Activated CD8-positive, alpha-beta memory T cell treated with anti-CD3 and anti-CD28 coated beads, Interleukin-2, amount 50 U/mL, for 1 hour (primary cell): ENCODE data around the gene TSSK6.

ENCODE experiments used
- DNase-seq: peaks from one replicate; pipeline ENCODE4 v3.0.0-alpha.2; 2020; ENCODE audit errors: extremely low read depth

Gene TSSK6

DNA sequence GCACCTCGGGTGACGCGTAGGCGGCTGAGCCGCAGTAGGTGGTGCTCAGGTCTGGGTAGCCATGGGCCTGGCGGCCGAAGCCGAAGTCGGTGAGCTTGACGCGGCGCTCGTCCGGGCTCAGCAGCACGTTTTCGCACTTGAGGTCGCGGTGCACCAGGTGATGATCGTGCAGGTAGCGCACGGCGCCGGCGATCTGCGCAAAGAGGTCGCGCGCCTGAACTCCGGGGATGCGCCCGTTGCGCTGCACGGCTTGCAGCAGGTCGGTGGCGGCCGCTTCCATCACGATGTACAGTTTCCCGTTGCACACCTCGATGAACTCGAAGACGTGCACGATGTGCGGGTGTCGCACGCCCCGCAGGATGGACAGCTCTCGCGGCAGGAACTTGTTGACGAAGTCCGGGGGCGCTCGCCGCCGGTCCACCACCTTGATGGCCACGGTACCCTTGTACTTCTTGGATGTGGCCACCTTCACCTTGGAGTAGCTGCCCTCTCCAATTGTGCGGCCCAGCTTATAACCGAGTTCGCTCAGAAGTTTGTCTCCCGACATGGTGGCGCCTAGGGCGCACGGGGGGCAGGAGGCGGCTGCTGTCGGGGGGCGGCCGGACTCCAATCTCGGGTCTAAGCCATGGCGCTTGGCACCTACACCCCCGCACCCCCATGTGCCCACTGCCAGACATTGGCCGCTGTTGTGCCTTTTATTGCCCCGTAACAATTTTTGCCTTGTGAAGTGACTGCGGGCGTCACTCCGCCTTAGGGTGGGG lies at the start of gene TSSK6:
TSS of gene TSSK6 (minus strand) at position 668 of the 761 bp plus-strand sequence. CDS start at position 547, 121 bp downstream.
- DNase-seq = no peak

DNA sequence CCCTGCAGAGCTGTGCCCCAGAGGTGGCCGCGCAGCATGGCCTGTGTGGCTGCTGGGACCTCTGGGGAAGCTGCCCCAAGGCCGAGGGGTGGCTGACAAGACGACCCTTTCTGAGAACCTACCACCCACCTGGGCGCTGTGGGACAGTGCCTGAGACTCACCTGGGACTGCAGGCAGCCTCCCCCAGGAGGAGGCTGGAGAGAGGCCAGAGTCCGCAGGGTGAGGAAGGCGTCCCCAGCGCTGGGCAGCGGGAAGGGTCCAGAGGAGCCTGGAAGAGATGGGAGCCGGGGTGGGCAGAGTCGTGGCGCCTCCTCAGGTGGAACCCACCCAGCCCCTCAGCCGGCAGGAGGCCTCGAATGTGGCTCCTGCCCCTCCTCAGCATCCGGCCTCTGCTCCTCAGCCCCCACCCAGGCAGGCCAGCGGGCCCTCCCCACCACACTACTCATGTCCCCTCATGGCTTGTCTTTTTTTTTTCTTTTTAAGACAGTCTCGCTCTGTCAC lies 48.0 kb upstream of the TSSK6 start:
- DNase-seq = no peak

DNA sequence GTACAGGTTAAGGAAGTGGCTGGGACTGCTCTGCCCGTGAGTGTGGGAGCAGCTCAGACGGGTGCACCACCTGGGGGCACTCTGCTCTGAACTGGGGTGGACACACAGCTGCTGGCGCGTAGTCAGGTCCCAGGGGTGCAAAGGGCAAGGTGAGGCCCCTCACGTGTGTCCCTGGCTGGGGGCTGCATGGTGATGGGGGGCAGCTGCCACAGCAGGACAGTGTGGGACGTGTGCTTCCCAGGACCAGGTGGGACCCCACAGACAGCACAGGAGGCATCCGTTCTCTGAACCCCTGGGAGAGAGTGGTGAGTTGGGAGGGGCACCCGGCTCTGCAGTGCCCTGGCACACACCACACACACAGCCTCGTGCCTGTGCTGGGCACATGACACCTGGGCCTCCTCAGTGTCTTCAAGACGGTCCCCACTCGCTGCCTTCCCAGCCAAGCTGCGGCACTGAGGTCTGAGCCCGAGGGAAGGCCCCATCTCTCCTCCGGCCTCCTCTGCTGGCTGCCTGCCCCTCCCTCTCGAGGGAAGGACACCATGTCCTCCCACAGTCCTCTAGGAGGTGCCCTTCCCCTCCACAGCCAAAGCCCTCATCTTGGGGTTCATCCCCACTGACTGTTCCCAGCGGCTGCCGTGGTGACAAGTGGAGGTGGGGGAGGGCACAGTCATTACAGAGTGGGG lies 47.5 kb upstream of the TSSK6 start:
- DNase-seq = no peak

DNA sequence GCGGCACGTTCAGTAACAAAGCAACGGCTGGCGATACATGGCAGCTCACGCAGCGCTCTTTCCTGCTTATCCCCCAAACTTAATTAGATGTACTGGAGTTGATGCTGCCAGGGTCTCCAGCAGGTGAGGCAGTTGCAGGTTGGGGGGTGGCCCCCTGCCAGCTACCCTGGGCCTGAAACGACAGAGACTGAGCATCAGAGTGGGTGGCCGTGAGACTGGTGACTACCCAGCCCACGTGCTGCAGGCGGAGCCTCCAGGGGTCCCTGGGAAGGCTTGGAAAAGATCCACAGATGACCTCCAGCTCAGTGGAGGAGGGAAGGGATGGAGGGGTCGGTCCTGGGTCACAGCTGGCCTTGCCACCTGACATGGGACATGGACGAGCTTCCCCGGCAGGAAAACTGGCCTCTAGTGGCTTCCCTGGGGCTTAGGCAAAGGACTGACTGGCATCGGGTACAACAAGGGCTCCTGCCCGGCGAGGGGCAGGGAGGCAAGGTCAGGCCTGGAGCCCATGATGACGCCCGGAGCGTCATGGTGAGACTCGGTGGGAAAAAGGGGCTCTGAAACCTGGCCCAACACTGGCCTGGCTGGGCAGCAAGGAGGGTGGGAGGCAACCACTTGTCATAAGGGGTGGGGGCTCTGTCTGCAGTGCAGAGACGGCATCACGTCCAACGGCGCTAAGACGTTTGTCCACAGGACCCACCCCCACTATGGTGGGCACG lies 46.8 kb upstream of the TSSK6 start:
- DNase-seq = no peak

DNA sequence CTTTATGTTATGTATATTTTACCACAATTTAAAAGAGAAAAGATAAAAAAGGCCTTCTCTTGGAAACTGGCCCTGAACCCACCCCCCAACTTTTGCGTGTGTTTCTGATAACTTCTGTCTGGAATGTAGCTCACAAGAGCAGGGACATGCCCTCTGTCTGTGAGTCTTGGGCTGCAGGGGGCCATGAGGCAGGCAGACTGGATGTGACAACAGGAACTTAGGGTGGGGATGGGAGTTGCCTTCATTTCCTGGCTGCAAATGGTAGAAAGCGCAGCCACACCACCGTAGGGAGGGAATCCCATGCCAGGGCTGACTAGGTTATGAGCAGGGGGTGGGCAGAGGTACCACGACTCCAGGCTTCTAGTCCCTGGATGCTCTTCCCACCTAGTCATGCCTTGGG lies 44.6 kb upstream of the TSSK6 start:
- no peak for DNase-seq

DNA sequence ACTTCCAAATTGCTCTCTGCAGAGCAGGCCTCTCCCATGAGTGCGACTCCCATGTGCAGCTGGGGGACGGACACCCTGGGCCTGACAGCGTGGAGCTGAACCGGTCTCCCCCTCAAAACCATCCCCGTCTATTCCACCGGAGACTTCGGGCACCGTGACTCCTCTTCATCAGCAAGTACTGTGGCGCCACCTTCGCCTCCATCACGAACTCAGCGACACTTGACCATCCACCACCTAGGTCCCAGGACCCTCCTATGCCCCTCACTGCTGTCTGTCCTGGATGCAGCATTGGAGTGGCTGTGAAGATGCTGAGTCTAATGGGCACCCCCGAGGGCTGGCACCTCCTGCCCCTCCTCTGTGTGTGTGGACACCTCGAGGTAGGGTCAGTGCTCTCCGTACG lies 43.3 kb upstream of the TSSK6 start:
- DNase-seq = no peak

DNA sequence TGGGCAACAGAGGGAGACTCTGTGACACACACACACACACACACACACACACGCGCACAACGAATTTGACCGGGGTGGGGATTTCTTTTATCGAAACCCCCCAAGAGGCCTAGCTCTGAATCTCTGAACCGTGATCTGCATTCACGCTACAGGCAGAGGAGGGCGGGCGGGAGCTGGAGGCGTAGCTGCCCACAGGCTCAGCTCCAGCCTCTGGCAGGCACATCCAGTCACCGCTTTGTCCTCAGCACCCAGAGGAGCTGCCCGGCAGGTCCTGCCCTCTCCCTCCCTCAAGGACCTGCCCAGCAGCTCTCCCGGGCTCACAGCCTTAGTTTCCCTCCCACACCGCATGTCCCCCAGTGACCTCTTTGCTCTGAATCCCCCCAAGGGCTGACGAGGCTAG lies 42.7 kb upstream of the TSSK6 start:
- no peak for DNase-seq

DNA sequence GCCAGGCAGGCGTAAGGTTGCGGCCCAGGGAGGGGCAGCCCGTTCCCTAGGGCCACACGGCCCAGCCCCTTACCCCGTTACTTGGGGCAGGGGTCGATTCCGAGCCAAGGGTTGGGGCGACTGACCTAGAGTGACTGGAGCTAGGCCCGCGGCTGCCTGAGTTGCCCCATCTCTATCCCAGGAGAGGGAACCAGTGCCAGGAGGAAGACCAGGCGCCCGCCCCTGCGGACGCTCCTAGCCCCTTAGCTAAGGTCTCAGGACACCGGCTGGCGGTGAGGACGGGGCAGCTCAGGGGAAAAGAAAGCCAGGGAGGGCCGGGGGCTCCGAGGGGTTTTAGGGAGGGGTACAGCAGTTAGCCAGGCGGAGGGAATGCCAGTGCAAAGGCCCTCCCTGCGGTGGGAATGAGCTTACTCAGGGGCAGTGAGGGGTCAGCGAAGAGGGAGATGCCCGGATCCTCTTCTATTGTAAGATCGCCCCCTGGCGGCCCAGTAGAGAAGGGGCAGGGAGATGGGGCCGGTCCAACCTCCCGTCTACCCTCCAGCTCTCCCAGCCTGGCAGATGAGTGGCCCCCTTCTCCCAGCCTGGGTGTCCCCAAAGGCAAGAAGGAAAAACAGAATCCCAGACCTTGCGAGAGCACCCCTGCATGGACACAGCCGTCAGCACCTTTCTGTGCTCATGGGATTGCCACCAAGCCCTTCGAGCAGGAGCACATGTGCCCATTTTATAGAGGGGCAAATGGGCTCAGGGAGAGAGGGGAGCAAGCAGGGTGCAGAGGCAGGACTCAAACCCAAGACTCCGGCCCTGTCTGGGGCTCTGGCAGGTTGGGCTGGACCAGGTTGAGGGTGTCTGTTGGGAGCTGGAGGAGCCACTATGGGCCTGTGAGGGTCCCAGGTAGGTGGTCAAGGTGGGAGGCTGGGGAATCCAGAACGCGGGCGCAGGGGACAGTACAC lies 39.0 kb upstream of the TSSK6 start:
- no peak for DNase-seq

DNA sequence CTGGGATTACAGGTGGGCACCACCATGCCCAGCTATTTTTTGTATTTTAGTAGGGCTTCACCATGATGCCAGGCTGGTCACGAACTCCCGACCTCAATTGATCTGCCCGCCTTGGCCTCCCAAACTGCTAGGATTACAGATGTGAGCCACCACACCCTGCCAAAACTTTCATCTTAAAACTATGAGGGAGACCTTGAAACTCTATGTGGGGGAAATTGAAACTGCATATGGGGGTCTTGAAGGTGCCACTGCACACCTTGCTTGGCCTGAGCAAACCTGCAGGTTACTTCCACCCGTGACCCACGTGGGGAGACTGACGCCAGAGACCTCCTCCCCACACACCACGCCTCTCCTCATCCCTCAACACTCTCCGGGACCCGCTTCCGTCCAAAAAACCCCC lies 38.3 kb upstream of the TSSK6 start:
- DNase-seq = no peak

DNA sequence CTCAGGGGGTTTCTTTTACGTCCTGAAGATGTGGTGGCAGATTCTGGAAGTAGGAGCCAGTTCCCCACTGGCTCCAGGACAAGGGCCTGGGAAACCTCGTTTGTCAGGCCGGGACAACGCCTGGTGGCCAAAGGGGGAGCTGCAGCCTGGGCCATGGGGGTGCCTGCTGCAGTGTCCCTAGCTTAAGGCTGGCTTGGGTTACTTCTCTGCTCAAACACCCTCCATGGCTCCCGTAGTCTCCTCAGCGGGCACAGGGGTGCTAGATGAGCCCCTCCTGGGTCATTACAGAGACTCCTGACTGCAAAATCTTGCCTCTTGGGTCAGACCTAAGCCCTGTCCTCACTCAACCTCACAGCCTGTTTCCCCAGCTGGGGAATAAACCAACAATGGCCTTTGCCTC lies 37.5 kb upstream of the TSSK6 start:
- DNase-seq = no peak

DNA sequence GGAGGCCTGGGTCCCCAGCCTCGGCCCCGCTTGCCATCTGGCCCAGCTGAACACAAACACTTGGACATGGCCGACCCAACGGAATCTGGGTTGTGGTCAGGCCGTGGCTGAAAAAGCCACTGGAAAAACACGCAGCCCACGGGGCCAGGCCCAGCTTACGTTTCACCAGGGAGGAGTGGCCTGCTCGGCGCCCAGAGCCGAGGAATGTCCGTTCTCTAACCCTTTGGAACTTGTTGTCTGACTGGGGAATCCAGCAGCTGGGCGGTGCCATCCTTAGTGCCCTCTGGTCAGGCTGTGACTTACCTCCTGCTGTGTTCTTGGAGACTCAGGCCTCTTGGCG lies 36.5 kb upstream of the TSSK6 start:
- DNase-seq = no peak

DNA sequence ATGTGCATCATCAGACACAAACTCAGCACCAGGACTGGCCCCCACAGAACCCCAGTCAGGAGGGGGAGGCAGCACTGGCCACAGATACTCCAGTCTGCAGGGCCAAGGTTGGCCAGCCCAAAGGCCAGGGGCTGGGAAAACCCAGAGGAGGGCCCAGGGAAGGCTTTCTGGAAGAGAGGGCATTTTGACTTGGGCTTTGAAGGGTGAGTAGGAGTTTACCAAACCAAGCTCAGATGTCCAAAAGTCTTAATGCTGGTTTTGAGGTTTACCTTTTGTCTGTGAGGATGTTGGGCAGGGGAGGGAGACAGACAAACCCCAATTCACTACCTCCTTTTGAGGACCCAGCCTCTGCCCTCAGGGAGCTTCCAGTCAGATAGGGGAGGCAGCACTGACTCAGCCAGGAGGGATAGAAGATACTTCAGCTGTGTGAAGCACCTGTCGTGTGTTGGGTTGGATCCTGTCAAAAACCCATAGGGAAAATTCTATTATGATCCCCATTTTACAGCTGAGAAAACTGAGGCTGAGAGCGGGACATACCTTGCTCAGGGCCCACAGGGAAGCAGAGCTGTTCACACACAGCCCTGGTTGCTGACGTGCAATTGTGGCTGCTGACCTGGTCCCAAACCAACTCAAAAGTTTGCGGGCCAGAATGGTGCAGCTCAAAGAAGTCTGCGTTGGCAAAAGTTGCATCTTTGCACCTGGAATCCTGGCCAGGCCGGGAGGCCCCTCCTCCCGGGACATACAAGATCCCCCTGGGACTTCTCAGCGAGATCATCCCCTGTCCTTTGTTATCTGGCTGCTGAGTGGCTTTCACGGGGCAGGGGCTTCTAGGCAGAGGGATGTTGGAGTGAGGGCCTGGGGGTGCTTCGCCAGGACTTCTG lies 35.9 kb upstream of the TSSK6 start:
- no peak for DNase-seq

DNA sequence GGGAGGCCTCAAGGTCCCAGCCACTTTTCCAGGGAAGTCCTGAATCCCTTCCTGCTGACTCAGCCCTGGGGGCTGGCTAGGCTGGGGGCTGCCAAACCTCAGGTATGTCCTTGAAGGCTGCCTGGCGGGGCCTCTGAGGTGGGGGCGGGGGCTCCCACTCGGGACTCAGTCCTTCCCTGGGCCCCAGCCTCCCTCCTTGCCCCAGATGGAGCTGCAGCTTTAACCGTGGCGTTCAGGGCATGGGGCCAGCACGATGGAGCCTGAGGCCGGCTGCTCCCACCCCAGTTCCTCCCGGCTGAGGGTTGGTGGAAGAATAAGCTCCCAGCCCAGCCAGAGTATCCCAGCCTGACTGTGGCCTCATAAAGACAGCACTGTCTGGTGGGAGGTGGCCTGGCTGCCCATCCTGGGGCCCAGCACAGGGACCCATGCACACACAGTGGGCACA lies 35.2 kb upstream of the TSSK6 start:
- DNase-seq = no peak

DNA sequence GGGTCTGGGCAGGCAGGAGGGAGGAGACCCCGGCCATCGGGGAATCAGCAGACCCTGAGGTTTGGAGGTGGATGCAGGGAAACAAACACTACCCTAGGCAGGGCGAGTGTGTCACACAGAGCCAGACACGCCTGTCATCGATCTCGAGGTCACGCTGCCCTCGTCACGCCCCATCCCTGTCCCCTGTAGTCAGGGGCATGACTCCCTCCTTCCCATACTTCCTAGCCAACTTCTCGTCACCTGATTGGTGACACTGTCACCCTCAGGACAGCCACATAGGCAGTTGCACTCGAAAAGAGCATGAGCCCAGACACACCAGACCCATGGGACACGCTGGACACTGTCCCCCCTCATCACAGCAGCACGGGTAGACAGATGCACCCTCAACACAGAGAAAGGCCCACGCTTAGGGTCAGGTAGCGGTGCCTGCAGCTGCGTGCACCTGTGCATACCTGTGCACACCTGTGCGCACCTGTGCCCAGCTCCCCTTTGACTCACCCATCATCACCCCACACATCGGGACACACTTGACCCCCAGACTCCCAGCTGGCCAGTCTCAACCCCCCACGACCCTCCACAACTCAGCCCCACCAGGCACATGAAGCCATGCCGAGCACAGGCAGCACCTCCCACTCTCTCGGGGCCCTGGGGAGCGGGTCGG lies 34.6 kb upstream of the TSSK6 start:
- no peak for DNase-seq

DNA sequence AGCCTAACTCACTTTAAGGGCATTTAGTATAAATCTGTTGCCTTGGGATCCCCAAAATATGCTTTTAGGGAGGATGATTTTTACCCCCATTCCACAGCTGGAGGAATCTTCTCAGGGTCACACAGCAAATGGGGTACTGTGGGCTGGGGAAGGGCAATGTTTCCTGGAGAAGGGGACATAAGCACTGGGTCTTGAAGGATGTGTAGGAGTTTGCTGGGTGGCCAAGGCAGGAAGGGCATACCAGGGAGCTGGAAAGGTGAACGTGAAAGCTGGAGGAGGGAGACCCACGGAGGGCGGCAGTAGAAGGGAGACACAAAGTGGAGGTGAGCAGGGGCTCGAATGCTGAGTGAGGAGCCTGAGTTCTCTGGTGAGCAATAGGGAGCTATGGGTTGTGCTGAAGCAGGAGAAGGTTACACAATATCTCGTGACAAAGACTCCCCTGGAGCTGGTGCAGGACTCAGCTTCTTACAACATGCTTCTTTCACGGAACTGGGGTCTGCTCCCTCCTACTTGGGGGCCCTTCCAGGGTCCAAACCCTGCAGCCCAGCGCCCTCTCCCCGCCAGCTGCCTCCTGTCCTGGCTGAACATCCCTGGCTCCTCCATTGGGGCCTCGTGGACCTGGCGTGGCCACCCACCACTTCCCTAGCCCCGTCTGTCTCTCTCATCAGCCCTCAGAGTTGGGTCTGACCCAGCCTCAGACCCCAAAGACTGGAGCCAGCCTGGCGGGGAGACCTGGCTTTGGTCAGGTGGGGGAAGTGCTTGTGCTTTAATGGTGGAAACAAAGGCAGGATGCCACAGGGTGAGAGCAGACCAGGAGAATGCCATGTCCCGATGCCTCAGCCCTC lies 33.8 kb upstream of the TSSK6 start:
- no peak for DNase-seq

DNA sequence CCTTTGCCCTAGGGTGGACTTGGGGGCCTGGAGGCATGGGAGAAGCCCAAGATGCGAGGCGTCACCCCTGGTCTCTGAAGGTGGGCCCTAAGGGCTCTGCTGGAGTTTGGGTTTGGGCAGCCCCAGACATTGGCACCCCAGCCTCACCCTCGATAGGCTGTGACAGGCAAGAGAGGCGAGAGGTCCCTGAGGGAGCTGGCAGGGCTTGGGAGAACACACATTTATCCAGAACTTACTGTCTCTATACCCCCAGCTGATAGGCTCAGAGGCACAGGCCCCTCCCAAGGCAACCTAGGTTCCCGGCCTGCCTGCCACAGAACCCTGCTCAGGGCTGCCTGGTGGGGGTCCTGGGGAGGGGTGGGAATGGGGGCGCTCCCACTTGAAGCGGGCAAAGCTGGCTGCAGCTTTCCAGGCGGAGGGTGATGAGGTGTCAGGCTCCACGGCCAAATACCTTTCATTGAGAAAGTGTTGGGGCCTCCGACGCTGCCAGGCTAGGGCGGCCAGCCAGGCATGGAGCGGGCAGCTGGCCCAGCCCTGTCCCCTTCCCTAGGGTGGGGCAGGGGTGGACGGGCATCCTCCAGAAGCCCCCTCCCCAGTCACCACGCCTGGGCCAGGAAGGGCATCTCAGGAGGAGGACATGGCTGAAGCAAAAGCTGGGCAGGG lies 32.5 kb upstream of the TSSK6 start:
- no peak for DNase-seq

DNA sequence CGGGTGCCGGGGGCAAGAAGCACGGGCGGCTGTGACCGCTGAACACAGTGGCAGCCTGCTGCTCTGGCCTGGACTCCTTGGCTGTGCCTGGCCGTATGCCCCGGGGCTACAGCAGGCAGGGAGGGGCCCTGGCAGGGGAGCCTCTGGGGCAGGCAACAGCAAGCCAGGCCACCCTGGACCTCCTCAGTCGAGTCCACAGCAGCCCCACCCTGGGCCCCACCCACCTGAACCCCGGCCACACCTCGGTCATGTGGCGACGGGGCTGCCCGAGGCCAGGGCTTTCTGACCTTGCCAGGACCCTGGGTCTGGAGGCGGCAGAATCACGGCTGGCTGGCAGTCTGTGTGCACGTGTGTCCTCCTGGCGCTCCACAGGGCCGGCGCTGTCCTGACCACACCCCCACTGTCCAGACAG lies 31.4 kb upstream of the TSSK6 start:
- DNase-seq = no peak

DNA sequence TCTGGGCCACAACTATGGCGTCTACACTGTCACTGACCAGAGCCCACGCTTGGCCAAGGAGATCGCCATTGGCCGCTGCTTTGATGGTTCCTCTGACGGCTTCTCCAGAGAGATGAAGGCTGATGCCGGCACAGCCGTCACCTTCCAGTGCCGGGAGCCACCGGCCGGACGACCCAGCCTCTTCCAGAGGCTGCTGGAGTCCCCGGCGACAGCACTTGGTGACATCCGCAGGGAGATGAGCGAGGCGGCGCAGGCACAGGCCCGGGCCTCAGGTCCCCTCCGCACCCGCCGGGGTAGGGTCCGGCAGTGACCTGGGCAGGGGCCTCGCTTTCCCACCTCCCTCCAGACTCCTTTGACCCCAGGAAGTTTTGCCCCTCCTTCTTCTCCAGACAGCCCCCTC lies 30.4 kb upstream of the TSSK6 start:
- no peak for DNase-seq
